Activated naive CD4-positive, alpha-beta T cell treated with anti-CD3 and anti-CD28 coated beads for 36 hours (primary cell): ENCODE results near the gene PAK1. TPM values are rescaled to one million over a fixed set of nuclear protein-coding genes. Genes with fewer than 3 reads are reported as not detected.

ENCODE experiments used
- CTCF ChIA-PET: fragments of 350-600 bp; sonication (Branson Sonifier 250); formaldehyde crosslinking; loops from one replicate; lab custom pipeline; 2021; ENCODE audit warnings: antibody characterized with exemption; lab: Charles Lee
- DNase-seq: peaks from one replicate; pipeline ENCODE4 v3.0.0-alpha.2; 2020
- H3K27ac Mint-ChIP-seq: one replicate; pipeline ENCODE4 v1.8.0; 2021; ENCODE audit warnings: mild to moderate bottlenecking, mixed read lengths
- H3K27me3 Mint-ChIP-seq: one replicate; pipeline ENCODE4 v1.8.0; 2021; ENCODE audit warnings: low read depth, mixed read lengths
- H3K36me3 Mint-ChIP-seq: one replicate; pipeline ENCODE4 v1.8.0; 2021; ENCODE audit warnings: low read depth, mixed read lengths
- H3K4me1 Mint-ChIP-seq: one replicate; pipeline ENCODE4 v1.8.0; 2021; ENCODE audit warnings: low read depth, mixed read lengths
- H3K4me3 Mint-ChIP-seq: one replicate; pipeline ENCODE4 v1.8.0; 2021; ENCODE audit warnings: mild to moderate bottlenecking, moderate library complexity, mixed read lengths
- H3K9me3 Mint-ChIP-seq: one replicate; pipeline ENCODE4 v1.8.0; 2021; ENCODE audit warnings: mixed read lengths
- intact Hi-C: fragments of 100-400 bp; cut with micrococcal nuclease; formaldehyde crosslinking; loops from one replicate; pipeline ENCODE4 v1.15.1; 2023
- total RNA-seq, 2 experiments: library from RNA; stranded (reverse); gene quantifications; one replicate each; pipeline ENCODE4 v1.2.3, GENCODE V29; 2021

PAK1 gene
- total RNA-seq, 2 experiments from 2014 or later: 45.8 to 49.5 TPM

DNA sequence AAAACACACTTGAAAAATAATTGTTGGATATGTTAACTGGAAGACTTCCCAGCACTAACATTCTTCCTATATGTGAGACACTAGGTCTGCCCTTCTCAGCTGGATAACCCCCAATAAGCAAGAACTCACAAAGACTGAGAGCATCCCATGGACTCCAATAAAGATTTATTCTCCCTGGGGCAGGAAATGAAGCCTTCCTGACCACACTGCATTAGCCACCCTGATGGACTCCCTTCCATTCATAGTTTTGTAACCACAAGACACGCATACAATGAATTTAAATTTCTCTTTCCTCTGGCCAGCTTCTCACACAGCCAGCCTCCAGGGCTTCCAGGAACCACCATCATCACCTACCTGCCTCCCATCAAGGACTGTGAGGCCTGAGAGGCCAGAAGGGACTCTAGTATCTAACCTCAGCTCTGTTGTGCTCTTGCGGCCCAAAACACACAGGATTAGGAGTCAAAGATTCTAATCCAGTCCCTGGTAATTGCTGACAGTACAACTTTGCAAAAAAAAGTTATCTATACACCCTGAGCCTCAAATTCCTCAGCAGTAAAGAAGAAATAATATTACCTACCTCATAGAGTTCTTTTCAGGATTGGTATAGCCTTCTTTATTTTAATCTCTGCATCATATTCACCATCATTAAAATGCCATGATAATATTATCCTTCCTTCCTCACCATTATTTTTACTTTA, 126.8 kb downstream of the PAK1 start:
- Mint-ChIP-seq H3K36me3 (peaks cover 10% of the 10 kb centered on the region), H3K4me3 (no peak overlapping the region), H3K27me3 (no peaks in the 10 kb centered on the region), H3K9me3 (no peaks in the 10 kb centered on the region), H3K27ac (no peak overlapping the region), H3K4me1 (no peaks in the 10 kb centered on the region)
- intact Hi-C loops: no loop called here
- no peak for DNase-seq
- CTCF ChIA-PET: no interaction called here

DNA sequence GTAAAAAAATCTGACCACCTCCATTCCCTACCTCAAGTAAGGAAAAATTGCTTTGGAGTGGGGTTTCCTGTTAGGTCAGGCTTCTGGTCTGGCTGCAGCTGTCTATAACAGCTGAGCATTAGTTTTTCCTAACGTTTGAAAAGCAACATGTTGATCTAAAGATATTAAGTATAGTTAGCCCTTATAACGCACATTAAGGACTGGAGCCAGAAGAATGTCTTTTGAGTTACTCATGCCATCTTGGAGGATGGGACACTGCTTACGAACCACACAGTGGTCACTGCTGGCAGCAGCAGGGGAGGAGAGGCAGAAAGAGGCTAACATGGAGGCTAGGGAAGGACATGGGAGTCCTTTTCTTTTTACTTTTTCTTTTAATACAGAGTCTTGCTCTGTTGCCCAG, 128.3 kb downstream of the PAK1 start:
- Mint-ChIP-seq H3K9me3 (no peaks in the 10 kb centered on the region), H3K27ac (no peak overlapping the region), H3K36me3 (peaks cover 17% of the 10 kb centered on the region), H3K27me3 (no peaks in the 10 kb centered on the region), H3K4me1 (no peaks in the 10 kb centered on the region), H3K4me3 (no peak overlapping the region)
- CTCF ChIA-PET: interaction anchor here (0.8 kb wide), 1 partner anchor 202 kb away, joined by 3 read pairs; no protein-coding TSS in a partner anchor
- DNase-seq: no peak
- intact Hi-C loops: no loop called here

DNA sequence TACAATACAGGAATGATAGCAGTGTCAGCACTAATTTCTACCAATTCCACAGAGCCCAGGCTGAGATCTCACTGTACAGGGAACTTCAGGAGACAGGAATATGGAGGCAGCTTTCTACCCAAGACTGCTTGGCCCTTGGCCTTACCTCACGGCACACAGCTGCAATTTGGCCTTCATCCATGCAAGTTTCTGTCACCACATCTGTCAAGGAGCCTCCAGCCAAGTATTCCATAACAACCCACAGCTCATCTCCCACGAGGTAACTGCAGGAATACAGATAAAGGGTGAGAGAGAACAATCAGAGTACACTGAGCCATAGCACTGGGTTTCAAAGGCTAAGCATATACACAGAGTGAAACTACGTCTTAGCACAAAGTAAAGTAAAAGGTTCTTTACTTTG, 133.4 kb downstream of the PAK1 start:
- no peak for DNase-seq
- Mint-ChIP-seq H3K9me3 (no peaks in the 10 kb centered on the region), H3K36me3 (peaks cover 17% of the 10 kb centered on the region), H3K27me3 (no peaks in the 10 kb centered on the region), H3K27ac (no peak overlapping the region), H3K4me1 (no peaks in the 10 kb centered on the region), H3K4me3 (no peak overlapping the region)
- CTCF ChIA-PET: no interaction called here
- intact Hi-C loops: no loop called here

DNA sequence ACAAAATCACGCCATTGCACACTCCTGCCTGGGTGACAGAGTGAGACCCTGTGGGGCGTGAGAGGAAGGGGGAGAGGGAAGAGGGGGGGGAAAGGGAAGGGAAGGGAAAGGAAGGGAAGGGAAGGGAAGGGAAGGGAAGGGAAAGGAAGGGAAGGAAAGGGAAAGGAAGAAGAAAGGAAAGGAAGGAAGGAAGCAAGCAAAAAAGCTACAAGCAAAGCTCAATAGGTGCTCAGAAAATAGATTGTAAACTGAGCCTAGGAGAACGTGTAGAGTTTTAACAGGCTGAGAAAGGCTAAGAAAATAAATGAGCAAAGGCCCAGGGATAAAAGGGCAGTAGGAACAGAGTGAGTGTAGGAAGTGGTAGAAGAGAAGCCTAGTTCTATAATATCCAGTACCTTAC, 141.6 kb downstream of the PAK1 start:
- Mint-ChIP-seq H3K27ac (no peak overlapping the region), H3K9me3 (peaks cover 10% of the 10 kb centered on the region), H3K36me3 (peaks cover 46% of the 10 kb centered on the region), H3K4me3 (no peak overlapping the region), H3K27me3 (no peaks in the 10 kb centered on the region), H3K4me1 (no peaks in the 10 kb centered on the region)
- CTCF ChIA-PET: no interaction called here
- DNase-seq: no peak
- intact Hi-C loops: no loop called here

DNA sequence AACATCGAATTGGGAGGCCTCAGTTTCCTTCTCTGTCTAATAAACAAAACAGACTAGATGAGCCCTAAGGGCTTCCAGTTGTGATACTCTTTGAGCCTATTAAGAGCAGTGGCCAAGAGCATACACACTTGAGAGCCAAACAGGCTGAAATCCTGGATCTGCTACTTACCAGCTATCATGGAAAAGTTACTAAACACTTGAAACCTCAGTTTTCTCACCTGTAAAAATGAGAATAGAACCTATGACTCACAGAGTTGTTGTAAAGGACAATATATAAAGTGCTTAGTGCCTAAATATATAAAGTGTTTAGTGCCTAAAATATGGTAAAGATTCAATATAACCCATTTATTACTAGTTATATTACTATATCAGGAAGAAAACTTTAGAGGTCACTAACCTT, 148.7 kb downstream of the PAK1 start:
- H3K4me1 Mint-ChIP-seq: peaks cover 9% of the 10 kb centered on the region

DNA sequence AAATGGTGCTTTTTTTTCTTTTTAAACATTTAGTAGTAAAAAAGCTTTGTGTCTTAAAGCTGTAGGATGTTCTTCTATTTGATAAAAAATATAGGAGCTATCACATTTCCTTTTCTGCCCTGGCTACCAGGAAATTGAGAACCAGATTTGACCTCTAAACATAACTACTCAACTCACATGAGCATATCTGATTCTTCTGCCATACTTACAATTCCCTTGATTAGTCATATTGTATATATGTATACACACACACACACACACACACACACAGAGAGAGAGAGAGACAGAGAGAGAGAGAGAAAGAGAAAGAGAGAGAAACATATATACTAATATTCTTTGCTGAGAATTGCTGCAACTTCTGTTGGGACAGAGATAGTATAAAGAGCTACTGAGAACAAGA, 149.4 kb downstream of the PAK1 start:
- Mint-ChIP-seq H3K36me3 (peaks cover 30% of the 10 kb centered on the region), H3K4me3 (no peak overlapping the region), H3K4me1 (peaks cover 9% of the 10 kb centered on the region), H3K9me3 (peaks cover 7% of the 10 kb centered on the region), H3K27ac (no peak overlapping the region), H3K27me3 (no peaks in the 10 kb centered on the region)
- intact Hi-C loops: no loop called here
- CTCF ChIA-PET: interaction anchor here (0.7 kb wide), 1 partner anchor 222 kb away, joined by 3 read pairs; the partner anchor contains the start of gene OMP
- no peak for DNase-seq

More for the DNA sequence above, 148.7 kb downstream of the PAK1 start:
- peaks cover 33% of the 10 kb centered on the region for H3K36me3 Mint-ChIP-seq
- no peaks in the 10 kb centered on the region for H3K27me3 Mint-ChIP-seq
- CTCF ChIA-PET: no interaction called here
- no peak overlapping the region for H3K4me3 Mint-ChIP-seq
- no peak overlapping the region for H3K27ac Mint-ChIP-seq
- intact Hi-C loops: loop anchor here (1.0 kb wide), 1 partner anchor 16 kb away; no protein-coding TSS in a partner anchor
- DNase-seq: no peak
- H3K9me3 Mint-ChIP-seq: peaks cover 10% of the 10 kb centered on the region

DNA sequence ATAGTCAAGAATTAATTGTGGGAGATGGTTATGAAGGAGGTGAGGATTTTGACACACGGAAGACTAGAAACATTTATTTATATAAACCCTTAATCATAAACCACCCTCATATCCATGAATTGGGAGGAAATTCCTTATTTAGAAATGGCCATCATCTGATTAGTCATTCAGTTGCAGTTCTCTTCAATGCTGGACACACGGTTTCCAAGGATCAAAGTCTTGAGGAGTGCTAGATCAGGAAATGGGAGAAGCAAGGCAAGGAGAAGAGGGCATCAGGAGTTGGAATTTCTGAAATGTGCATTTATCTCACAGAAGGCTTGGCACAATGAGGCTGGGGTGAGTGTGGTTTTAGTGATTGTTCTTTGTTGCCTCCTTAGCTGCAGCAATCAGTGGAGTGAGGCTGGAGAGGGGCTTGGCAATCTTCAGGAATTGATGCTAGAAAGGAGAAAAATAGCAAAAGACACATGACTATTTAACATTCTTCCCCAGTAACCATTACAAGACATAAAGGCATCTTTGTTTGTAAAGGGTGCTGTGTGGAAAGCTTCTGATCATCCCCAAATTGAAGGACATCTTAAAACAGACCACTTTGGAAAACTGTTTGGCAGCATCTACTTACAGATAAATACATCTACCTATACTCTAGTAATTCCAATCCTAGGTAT, 150.8 kb downstream of the PAK1 start:
- no peak overlapping the region for H3K27ac Mint-ChIP-seq
- H3K4me3 Mint-ChIP-seq: no peak overlapping the region
- H3K27me3 Mint-ChIP-seq: no peaks in the 10 kb centered on the region
- intact Hi-C loops: no loop called here
- peaks cover 9% of the 10 kb centered on the region for H3K4me1 Mint-ChIP-seq
- H3K36me3 Mint-ChIP-seq: peaks cover 19% of the 10 kb centered on the region
- DNase-seq: no peak
- CTCF ChIA-PET: no interaction called here
- H3K9me3 Mint-ChIP-seq: peaks cover 5% of the 10 kb centered on the region

DNA sequence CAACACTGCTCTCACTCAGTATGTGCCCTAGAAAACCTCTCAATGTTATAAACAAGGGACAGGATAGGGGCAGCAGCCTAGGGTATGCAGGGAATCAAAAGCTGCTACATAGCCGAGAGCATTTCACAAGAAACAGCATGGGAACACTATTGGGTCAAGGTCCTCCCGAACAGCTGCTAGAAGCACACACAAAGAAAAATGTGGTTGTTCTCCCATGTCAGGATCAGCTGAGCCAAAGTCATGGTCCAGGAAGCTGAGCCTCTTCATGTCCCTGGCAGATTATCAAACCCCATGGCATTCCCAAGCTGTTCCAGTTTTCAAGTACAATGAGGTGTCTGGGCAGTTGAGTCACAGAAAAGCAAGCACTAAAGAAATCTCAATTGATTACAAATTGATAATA, 151.4 kb downstream of the PAK1 start:
- intact Hi-C loops: no loop called here
- DNase-seq: no peak
- Mint-ChIP-seq H3K27me3 (no peaks in the 10 kb centered on the region), H3K9me3 (peaks cover 2% of the 10 kb centered on the region), H3K36me3 (peaks cover 15% of the 10 kb centered on the region), H3K4me1 (peaks cover 9% of the 10 kb centered on the region), H3K27ac (no peak overlapping the region), H3K4me3 (no peak overlapping the region)
- CTCF ChIA-PET: no interaction called here

DNA sequence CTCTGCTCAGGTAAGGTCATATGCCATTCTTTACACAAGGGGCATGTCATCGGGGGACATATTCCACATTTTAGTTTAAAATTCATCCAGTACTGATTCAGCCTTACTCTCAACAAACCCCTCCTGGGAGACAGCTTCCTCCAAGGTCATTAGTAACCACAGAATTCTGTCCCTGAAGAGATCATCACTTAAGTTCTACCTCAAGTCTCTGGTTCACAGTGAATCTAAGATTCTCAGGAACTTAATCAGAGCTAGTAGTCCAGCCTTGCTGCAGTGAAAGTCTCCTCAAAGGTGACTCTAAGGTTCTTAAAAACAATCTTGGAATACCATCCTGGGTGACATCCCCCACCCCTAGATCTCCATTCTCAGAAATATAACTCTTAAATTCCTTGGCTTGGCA, 153.5 kb downstream of the PAK1 start:
- peaks cover 4% of the 10 kb centered on the region for H3K36me3 Mint-ChIP-seq
- H3K9me3 Mint-ChIP-seq: no peaks in the 10 kb centered on the region
- H3K4me3 Mint-ChIP-seq: no peak overlapping the region
- DNase-seq: no peak
- H3K4me1 Mint-ChIP-seq: peaks cover 8% of the 10 kb centered on the region
- intact Hi-C loops: no loop called here
- H3K27ac Mint-ChIP-seq: no peak overlapping the region
- CTCF ChIA-PET: no interaction called here
- H3K27me3 Mint-ChIP-seq: no peaks in the 10 kb centered on the region

DNA sequence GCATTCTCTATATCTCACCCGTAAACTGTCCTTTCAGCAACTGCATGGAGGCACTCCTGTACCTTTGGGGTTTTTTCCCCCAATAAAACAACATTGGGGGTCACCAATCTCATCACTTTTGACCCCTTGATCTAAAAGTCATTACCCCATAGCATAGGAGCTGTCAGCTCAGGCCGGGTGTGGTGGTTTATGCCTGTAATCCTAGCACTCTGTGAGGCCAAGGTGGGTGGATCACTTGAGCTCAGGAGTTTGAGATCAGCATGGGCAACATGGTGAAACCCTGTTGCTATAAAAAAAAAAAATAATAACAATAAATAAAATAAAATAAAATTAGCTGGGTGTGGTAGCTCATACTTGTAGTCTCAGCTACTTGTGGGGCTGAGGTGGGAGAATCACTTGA, 155.3 kb downstream of the PAK1 start:
- Mint-ChIP-seq H3K4me1 (no peaks in the 10 kb centered on the region), H3K36me3 (peaks cover 4% of the 10 kb centered on the region), H3K27ac (no peak overlapping the region), H3K4me3 (no peak overlapping the region), H3K9me3 (no peaks in the 10 kb centered on the region), H3K27me3 (no peaks in the 10 kb centered on the region)
- intact Hi-C loops: no loop called here
- CTCF ChIA-PET: interaction anchor here (0.6 kb wide), 1 partner anchor 185 kb away, joined by 4 read pairs; no protein-coding TSS in a partner anchor
- no peak for DNase-seq

DNA sequence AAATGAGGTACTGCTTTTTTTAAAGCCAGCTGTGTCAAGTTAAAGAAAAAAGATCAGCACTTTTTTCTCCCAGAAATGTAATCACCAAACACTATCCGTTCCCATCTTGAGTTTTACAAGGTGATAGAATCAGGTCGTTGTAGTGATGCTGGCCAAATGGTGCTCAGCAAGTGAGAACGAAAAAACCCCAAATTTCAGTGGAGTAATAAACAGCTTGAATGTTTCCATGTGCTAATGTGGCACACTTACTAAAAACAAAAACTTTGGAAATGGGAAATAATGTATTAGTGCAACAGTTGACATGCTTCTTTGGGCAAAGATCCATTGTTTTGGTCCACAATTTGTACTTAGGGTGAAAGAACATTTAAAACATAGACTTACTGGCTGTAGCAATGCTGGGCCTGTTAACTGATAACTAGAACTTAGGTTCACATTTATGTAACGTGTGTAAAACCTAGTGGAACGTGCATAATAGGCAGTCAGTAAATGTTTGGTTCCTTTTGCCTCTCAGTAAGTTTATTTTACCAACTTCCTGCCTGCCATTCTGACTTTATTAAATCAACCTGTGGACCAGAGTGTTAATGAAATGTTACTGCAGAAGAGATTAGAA, 157.1 kb downstream of the PAK1 start:
- Mint-ChIP-seq H3K27ac (no peak overlapping the region), H3K36me3 (no peaks in the 10 kb centered on the region), H3K9me3 (no peaks in the 10 kb centered on the region), H3K27me3 (no peaks in the 10 kb centered on the region), H3K4me3 (no peak overlapping the region), H3K4me1 (no peaks in the 10 kb centered on the region)
- no peak for DNase-seq
- CTCF ChIA-PET: no interaction called here
- intact Hi-C loops: no loop called here

DNA sequence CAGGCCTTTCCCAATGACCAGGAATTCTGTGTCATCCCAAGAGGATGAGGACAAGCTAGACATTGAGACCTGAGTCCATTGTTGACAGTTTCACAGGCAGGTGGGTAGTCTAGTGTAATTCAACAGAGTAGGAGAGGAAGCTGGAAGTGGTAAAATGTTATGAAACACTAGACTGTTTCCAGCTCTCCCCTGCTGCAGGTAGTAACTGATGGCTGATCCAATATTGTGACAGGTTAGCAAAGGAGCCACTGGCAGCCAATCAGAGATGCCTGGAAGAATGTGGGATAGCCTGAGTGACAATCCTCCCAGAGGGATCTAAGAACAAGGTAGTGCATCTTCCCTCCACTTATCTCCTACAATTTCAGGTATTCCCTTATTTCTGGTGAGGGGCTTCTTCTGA, 161.8 kb downstream of the PAK1 start:
- Mint-ChIP-seq H3K27me3 (no peaks in the 10 kb centered on the region), H3K27ac (no peak overlapping the region), H3K9me3 (no peaks in the 10 kb centered on the region), H3K36me3 (no peaks in the 10 kb centered on the region), H3K4me1 (peaks cover 15% of the 10 kb centered on the region), H3K4me3 (no peak overlapping the region)
- CTCF ChIA-PET: no interaction called here
- DNase-seq: no peak
- intact Hi-C loops: no loop called here
